HG02678 (cell line): ENCODE measurements around the gene PLXDC1.
"Not testable (repeated sequence)": the region's sequence is repeated elsewhere in the genome, so short reads cannot be mapped to it uniquely, and the experiment has no call there.

Source experiments
- ATAC-seq: cut with Tn5 transposase; IDR thresholded peaks from one replicate; pipeline ENCODE4 v1.9.1; 2021; ENCODE audit warnings: mild to moderate bottlenecking, moderate library complexity; ENCODE audit not compliant: unreplicated experiment

Gene PLXDC1

DNA sequence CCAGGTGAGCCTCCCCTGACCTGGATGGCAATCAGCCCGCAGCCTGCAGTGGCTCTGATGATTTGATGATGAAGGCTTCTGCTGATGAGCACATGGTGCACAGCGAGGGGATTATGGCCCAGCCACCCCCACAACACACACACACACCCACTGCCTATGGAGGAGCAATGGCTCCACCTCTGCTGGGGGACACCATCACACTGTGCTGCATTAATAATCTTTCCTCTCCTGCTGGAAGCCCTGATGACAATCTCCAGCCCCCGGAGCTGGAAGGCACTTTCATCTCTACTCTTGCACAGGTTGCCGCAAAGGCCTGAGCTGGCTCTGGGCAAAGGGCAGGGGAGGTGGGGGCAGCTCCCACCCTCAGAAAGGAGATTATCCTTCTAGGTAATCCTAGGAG is 79.9 kb downstream of the PLXDC1 start:
- ATAC-seq: no peak

DNA sequence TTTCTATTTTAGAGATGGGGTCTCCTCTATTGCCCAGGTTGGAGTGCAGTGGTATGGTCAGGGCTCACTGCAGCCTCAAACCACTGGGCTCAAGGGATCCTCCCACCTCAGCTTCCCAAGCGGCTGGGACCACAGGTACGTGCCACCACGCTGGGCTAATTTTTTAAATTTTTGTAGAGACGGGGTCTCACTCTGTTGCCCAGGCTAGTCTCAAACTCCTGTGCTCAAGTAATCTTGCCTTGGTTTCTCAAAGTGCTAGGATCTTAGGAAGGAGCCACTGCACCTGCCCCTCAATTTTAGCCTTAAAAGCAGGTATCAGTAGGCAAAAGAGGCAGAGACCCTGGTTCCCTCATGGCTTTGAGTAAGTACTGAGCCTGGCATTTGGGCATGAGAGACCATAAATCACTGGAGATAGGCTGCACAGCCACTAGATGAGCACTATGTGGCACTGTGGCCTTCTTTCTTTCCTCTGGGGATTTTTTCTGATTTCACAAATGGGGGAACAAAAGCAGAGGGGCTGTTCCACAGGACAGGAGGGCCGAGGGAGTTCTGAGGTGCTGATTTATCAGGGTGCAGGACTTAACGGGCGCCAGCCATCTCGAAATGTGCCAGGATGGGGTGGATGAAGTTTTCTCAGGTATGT is 82.2 kb downstream of the PLXDC1 start:
- ATAC-seq: no peak

DNA sequence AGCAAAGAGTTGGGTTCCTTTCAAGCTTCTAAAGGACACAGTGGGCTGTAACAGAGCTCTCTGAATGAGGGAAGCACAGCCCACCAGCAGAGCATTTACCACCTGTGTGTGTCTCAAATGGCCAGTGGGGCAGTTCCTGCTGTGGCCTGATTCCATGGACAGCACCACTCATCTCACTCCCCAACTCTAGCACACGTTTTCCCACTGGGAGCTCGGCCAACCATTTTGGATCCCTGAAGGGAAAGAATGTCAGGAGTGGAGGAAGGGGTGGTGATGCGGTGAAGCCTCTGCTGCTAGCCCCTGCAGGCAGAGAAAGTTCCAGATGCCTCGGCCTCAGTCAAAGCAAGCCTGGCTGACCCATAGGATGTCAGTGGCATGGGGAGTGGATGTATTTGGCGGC is 86.6 kb downstream of the PLXDC1 start:
- no peak for ATAC-seq

DNA sequence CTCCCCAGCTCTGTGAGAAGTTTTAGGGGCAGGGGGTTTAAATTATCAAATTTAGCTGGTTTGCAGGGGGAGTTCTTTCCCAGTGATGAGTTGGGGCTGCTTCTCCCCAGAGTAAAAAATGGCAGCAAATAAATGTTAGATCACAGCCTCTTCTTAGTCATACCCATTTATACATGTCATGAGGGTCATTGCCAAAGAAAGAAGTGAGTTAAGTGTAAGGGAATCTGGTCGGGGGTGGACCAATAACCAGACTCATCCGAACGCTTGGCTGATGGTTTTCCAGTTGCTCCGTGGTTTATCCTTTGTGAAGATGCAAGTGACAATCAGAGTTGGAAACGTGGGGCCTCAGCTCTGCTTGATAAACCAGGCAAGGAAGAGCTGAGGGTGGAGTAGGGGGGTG is 87.1 kb downstream of the PLXDC1 start:
- ATAC-seq: no peak

DNA sequence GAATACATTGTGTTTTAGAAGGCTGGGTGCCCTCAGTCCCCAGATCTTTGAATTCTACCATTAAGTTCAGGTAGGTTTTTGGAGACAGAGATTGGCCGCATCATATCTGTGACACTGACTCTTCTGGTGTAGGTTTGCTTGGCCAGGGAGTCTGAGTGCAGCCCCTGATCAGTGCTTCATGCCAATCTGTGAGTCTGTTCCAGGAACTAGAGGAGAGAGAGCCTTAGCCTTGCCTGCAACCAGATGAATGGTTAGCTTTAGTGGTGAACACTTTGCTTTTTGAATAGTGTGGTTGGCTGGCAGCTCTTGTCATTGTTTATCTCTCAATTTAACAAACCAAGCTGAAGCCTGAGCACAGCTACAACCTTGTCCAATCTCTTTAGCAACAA is 87.8 kb downstream of the PLXDC1 start:
- ATAC-seq: no peak

DNA sequence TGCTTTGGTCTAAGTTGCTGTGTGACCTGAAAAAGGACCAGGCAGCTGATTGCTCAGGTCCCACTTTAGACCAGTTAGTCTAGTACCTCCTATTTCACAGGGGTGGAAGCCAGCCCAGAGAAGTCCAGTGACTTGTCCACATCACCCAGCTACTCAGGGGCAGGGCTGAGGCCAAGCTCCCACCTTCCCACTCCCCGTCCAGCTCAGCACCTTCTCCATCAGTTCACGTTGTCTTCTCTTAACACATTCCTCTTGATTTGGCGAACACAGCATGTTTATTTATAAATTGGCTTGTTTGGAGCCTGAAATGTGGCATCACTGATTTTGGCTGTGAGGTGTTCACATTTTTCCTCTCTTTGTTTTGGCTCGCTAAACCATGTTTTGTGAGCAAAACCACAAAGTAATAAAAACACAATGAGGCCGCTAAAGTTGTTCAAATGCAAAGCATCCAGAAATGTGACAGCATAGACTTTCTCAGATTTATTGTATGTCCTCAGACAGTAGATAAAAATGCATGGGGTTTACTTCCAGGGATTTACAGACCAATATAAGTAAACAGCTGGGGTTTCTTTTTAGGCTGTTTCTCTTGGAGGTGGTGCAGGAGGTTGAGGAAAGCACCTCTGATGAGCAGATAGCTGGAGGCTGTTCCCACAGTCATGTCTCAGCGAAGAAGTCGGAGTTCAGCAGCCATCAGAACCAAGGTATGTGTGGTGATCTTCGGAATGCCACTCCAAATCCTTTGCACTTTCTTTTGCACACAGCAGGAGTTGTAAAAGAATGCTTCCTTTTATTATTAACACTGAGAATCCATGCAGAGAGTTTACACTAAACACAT is 88.4 kb downstream of the PLXDC1 start:
- ATAC-seq: no peak

DNA sequence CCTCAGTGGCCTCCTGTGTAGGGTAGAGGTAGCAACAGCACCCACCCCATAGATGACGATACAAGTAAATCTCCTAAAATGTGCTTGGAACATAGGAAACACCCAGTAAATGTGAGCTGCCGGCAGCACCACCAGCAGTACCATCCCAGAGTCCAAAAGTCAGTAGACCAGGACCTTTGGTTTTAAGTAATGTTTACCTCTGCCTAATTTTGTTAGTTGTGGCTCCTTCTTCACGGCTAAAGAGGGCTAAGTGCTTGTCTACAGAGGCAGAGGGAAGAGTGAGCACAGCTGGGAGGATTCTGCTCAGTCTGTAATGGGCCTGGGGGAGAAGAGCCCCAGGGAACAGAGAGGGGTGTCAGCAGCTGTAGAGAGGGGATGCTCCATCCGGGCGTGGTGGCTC is 92.9 kb downstream of the PLXDC1 start:
- ATAC-seq: no peak

DNA sequence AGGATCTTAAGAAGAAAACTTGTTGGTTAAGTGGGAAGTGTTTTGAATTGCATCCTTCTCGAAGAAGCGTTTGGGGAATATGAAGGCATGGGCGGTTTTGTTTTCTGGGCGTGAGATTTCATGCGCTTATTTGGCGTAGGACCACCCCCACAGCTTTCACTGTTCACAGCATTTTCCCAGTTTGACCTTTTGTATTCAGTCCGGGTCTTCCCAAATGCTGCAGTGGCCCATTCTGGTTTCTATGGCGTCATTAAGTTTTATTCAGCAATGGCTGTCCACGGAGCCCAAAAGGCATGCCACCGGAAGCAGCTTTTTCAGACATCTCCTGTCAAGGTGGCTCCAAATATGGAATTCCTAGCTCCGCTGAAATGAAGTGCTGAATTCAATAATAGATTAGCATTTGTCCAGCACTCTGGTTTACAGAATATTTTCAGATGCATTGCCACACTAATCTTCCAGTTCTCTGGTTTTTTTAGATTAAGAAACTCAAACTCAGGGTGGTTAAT is 93.7 kb downstream of the PLXDC1 start:
- ATAC-seq: no peak

DNA sequence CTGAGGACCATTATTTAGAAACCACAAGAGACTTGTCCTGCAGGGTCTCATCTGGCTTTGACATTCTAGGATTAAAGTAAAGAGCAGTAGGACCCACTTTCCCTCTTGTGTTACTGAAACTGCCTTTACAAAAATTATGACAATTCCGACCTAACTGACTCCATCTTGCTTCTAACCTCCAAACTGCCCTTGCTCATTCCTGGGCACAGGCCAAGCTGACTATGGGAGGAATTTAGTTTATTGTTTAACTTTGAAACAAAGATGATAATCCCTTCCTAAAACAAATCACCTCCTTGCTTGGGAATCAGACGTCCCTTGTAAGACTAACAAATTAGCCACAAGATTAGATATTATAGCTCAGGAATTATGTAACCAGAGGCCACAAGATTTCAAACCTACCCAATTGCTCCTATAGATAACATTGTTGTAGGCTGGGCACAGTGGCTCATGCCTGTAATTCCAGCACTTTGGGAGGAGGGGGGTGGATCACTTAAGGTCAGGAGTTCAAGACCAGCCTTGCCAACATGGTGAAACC is 97.3 kb downstream of the PLXDC1 start:
- no peak for ATAC-seq

DNA sequence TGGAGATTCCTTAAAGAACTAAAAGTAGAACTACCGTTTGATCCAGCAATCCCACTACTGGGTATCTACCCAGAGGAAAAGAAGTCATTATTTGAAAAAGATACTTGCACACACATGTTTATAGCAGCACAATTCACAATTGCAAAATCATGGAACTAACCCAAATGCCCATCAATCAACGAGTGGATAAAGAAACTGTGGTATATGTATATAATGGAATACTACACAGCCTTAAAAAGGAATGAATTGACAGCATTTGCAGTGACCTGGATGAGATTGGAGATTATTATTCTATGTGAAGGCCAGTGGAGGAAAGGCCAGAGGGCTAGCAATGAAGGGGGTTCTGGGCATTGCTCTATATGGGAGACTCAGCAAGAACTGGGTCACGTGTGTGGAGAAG is 99.0 kb downstream of the PLXDC1 start:
- ATAC-seq: not testable (repeated sequence)

DNA sequence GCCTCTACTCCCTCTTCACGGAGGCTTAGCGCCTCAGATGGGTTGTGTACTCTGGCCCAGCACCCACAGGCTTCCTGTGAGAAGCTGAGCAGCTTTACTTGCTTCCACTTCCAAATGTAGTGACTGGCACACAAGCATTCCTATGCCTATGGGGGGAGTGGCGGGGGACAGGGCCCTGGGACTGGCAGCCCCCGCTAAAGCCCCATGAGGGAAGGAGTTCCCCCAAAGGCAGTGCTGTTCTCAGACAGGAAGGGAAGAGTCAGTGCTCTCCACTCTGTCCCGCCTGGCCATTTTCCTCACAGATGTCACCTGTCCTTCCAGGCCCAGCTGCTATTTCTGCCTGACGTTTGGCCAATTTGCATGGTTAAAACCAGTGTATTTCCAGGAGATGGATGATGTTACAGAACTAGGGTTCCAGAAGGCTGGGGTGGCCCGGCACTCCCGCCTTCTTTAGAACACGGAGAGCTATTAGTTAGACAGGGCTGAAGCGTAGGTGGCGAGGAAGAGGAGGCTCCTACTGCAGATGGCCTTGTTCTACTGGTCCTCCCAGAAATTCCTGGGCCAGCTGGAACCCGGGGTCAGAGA is 100.3 kb downstream of the PLXDC1 start:
- ATAC-seq: no peak

DNA sequence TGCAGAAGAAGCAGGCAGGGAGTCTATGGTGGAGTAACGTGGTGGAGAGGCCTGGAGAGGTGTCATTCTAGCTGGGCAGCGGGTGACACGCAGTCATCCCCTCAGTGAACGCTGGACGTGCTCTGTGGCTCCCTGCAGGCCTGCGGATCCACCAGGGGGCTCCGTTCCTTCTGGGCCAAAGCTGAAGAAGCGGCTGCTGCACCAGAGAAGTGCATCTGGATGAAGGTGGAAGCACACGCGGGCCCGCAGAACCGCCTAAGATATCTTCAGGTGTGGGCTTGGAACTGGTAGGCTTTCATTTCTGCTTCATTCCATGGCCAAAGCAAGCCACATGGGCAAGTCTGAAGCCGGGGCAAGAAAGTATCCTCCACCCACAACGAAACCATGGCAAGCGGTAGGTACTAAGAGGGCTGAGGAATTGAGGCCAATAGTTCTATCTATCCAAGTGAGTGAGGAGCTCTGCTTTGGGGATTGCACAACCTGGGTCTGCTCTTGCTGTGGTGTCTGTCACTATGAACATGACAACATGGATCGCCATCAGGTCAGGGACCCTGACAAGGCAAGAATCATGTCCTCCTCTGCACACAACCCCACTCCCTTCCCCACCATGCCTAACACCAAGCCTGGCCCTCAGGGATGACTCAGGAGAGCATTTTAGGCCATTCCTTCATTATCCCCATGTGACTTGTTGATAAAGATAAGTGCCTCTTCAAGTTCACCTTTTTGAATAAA is 105.3 kb downstream of the PLXDC1 start:
- no peak for ATAC-seq

DNA sequence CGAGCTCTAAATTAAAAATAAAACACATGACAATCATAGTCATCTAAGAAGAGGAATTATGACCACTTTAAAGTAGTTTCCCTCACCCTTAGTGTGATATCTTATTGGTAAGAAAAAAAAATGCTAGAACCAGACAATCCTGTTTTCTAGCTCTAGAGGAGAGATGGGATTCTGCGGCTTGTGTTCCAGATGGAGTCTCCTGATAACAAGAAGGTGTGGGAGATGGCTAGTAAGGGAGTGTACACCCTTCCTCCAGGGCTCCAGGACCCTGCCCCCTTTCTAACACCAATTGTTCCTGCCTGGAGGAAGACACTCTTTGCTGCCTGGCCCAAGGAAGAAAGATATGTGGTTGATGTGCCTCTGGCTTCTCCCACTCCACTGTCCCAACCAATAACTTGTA is 115.4 kb downstream of the PLXDC1 start:
- ATAC-seq: no peak

DNA sequence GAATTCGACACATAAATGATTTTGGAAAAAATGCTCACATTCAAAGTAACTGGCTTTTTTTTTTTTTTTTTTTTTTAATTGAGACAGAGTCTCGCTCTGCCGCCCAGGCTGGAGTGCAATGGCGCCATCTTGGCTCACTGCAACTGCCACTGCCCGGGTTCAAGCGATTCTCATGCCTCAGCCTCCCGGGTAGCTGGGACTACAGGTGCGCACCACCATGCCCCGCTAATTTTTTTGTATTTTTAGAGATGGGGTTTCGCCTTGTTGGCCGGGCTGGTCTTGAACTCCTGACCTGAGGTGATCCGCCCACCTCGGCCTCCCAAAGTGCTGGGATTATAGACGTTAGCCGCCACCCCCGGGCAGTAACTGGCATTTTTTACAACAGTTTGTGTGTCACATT is 115.9 kb downstream of the PLXDC1 start:
- not testable (repeated sequence) for ATAC-seq

DNA sequence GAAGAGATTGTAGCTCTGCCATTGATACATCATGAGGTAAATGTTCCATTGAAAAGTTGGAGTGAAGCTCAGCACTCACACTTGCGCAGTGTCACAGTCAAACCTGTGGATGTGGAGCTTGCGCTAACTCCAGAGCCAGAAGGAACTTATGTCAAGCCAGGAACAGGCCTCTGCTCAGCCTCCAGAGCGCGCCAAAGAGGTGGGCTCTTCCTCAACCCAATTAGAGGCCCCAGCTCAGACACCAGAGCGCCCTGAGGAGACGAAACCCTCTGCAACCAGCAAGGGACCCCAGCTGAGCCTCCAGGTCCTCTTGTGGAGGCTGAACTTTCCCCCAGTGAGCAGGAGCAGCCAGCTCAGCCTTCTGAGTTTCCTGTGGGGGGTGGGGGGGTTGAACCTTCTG is 122.7 kb downstream of the PLXDC1 start:
- ATAC-seq: no peak

DNA sequence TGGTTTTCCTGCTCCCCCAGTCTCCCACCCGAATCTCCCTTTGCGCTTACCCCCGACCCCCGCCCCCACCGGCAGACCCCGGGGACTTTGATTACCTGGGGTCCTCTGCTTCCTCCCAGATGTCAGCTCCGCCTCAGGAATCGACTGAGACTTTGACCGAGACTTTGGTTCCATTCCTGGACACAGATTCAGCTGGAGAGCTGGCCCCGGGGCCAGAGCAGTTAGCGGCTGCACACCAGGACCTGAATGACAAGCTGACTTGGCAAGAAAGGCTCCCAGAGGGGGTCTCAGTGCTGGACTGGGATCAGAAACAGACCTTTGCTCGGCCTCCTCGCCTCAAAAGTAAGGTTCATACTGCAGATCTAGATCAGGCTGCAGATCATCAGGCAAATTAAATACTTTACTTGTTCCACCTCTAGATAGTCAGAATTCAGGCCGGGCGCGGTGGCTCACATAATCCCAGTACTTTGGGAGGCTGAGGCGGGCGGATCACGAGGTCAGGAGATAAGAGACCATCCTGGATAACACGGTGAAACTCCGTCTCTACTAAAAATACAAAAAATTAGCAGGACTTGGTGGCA is 123.9 kb downstream of the PLXDC1 start:
- no peak for ATAC-seq

DNA sequence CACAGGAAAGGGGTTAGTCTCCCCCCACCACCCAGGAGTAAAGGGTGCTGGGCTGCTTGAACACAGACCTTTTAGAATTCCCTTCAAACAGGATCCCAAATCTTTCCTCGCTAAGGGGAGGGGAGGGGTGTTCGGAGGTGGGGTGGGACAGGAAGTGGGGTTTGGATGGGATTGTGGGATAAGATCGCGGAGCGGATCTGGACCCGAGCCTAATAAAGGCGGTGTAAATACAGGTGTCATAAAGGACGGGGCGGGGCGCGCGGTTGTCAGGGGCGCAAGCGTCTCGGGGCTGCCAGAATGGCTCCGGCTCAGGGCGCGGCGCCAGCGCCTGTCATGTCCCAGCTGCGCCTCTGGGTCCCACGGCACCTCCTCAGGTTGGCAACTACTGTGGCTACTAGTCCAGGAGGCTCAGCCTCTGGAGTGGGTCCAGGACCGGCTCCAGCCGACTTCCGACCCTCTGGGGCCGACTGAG is 124.4 kb downstream of the PLXDC1 start:
- ATAC-seq: no peak

DNA sequence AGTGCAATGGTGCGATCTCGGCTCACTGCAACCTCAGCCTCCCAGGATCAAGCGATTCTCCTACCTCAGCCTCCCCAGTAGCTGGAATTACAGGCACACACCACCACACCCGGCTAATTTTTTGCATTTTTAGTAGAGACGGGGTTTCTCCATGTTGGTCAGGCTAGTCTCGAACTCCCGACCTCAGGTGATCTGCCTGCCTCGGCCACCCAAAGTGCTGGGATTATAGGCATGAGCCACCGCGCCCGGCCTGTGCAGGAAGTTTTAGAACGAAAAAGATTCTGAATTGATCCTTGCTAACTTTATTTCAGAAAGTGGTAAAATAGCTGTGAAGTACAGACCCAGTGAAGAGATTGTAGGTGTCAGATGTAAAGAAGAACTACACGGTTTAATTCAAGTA is 125.1 kb downstream of the PLXDC1 start:
- not testable (repeated sequence) for ATAC-seq

DNA sequence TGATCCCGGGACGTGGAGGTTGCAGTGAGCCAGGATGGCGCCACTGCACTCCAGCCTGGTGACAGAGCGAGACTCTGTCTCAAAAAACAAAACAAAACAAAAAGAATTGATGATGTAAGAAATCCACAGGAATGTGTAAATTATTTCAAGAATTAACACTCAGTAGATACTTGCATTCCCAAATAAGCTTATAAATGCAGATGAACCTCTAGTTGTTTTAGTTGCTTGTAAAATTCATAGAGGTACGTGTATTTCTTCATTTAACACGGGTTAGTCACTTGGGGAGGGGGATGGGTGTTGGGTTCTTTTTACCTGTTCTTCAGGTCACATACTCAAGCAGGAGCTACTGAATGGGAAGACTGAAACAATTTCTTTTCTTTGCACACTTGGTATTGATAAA is 128.5 kb downstream of the PLXDC1 start:
- no peak for ATAC-seq

DNA sequence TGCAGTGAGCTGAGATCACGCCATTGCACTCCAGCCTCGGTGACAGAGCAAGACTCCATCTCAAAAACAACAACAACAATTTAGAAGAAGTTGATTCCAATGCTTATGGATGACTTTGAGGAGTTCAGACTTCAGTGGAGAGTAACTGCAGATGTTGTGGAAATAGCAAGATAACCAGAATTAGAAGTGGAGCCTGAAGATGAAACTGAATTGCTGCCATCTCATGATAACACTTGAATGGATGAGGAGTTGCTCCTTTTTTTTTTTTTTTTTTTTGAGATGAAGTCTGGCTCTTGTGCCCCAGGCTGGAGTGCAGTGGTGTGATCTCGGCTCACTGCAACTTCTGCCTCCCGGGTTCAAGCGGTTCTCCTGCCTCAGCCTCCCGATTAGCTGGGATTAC is 131.4 kb downstream of the PLXDC1 start:
- not testable (repeated sequence) for ATAC-seq
